ENCODE data around the gene SPDYC. TPM values are rescaled to one million over a fixed set of nuclear protein-coding genes. Genes with fewer than 3 reads are reported as not detected.

Gene SPDYC
- total and polyA plus RNA-seq, 2 of the 13 experiments (the other 11 are each of a cell fraction or from before 2014, with no cell fraction given): 0.15 to 0.33 TPM

GRCh38 chr11:65134240-65134951 is 35.6 kb upstream of the SPDYC start, which contains the start of gene SYVN1 (continued):
- TF ChIP-seq ZNF816 (CRISPR knock-in tag; IDR thresholded peaks at IDR 0.05; ENCODE audit: borderline replicate concordance) (peak; percentile 22; the same call in 1 of the 2 replicates), KDM2A (CRISPR knock-in tag; IDR thresholded peaks at IDR 0.05; ENCODE audit: borderline replicate concordance, low read depth) (peak; percentile 85), KAT8 (CRISPR knock-in tag; IDR thresholded peaks at IDR 0.05) (peak; percentile 87), ARHGAP35 (CRISPR knock-in tag; IDR thresholded peaks at IDR 0.05; ENCODE audit: borderline replicate concordance) (peak; percentile 73; the same call in 1 of the 2 replicates), ISX (CRISPR knock-in tag; conservative IDR thresholded peaks at IDR 0.05) (0 out of 2 replicates have a peak, but pooled peaks have one; percentile 55), SP4 (CRISPR knock-in tag; IDR thresholded peaks at IDR 0.05) (peak; percentile 66; the same call in 1 of the 2 replicates), ZNF501 (CRISPR knock-in tag; IDR thresholded peaks at IDR 0.05) (peak; percentile 52; the same call in 1 of the 2 replicates), ZNF563 (CRISPR knock-in tag; IDR thresholded peaks at IDR 0.05) (no peak; the same call in none of the 2 replicates), POLR2A (IDR thresholded peaks at IDR 0.05; ENCODE audit: insufficient read depth in 1 of 2, low read depth in 2 of 2, low read length in 2 of 2) (peak; percentile 74 to 94; a peak in 3 of 4 replicates), HOXA9 (CRISPR knock-in tag; IDR thresholded peaks at IDR 0.05; ENCODE audit: borderline replicate concordance) (no peak; the same call in 1 of the 2 replicates), TIGD3 (CRISPR knock-in tag; IDR thresholded peaks at IDR 0.05; ENCODE audit: borderline replicate concordance) (0 out of 2 replicates have a peak, but pooled peaks have one; percentile 6), KLF16 (CRISPR knock-in tag; IDR thresholded peaks at IDR 0.05) (peak in 1 of 2 experiments; percentile 65; a peak in 2 of 4 replicates), MEIS1 (CRISPR knock-in tag; IDR thresholded peaks at IDR 0.05; ENCODE audit: borderline replicate concordance) (peak; percentile 78; the same call in 1 of the 2 replicates), ZGPAT (CRISPR knock-in tag; IDR thresholded peaks at IDR 0.05) (peak; percentile 40; the same call in 1 of the 2 replicates), HDAC1 (CRISPR knock-in tag; IDR thresholded peaks at IDR 0.05) (peak; percentile 81), ZNF792 (CRISPR knock-in tag; IDR thresholded peaks at IDR 0.05) (peak; percentile 50; the same call in 1 of the 2 replicates), TRIM24 (CRISPR knock-in tag; IDR thresholded peaks at IDR 0.05) (no peak), MIXL1 (CRISPR knock-in tag; IDR thresholded peaks at IDR 0.05) (peak; percentile 54; the same call in 1 of the 2 replicates), ELK4 (CRISPR knock-in tag; IDR thresholded peaks at IDR 0.05; ENCODE audit: borderline replicate concordance) (0 out of 2 replicates have a peak, but pooled peaks have one; percentile 70), FOXC1 (CRISPR knock-in tag; IDR thresholded peaks at IDR 0.05; ENCODE audit: borderline replicate concordance) (no peak), ZNF550 (CRISPR knock-in tag; IDR thresholded peaks at IDR 0.05; ENCODE audit: borderline replicate concordance) (0 out of 2 replicates have a peak, but pooled peaks have one; percentile 36)
- TF ChIP-seq, protein P1, sequence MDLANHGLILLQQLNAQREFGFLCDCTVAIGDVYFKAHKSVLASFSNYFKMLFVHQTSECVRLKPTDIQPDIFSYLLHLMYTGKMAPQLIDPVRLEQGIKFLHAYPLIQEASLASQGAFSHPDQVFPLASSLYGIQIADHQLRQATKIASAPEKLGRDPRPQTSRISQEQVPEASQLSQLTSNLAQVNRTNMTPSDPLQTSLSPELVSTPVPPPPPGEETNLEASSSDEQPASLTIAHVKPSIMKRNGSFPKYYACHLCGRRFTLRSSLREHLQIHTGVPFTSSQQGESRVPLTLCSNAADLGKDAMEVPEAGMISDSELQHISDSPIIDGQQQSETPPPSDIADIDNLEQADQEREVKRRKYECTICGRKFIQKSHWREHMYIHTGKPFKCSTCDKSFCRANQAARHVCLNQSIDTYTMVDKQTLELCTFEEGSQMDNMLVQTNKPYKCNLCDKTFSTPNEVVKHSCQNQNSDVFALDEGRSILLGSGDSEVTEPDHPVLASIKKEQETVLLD (CRISPR knock-in tag; IDR thresholded peaks at IDR 0.05; ENCODE audit: low read depth): peak; percentile 90
- TF ChIP-seq, protein P2, sequence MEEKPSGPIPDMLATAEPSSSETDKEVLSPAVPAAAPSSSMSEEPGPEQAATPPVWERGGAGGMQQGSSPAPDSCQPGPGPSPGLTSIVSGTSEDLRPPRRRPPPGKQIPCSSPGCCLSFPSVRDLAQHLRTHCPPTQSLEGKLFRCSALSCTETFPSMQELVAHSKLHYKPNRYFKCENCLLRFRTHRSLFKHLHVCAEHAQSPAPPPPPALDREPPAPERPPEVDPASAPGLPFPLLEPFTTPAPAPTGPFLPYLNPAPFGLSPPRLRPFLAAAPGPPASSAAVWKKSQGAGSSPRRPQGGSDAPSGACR (CRISPR knock-in tag; IDR thresholded peaks at IDR 0.05): peak; percentile 71; the same call in 1 of the 2 replicates

Data from HepG2 (cell line).